Keratinocyte (primary cell): ENCODE results near the gene ZACN.

Experiments used
- CTCF ChIP-seq, 3 experiments: IDR thresholded peaks in 1 of 3; conservative IDR thresholded peaks in 1 of 3; optimal IDR thresholded peaks in 1 of 3; 2 replicates in 2 of 3; 3 replicates in 1 of 3; pipeline versions ENCODE3 to v1.5.1; 2011; ENCODE audit warnings: low read length in 3 of 3, mild to moderate bottlenecking in 3 of 3, moderate library complexity in 2 of 3, control low read depth in 1 of 3, inconsistent platforms in 1 of 3; ENCODE audit not compliant: insufficient read depth in 2 of 3; ENCODE audit errors: extremely low read depth in 1 of 3
- EZH2 ChIP-seq: IDR thresholded peaks from one replicate; pipeline ENCODE4 v1.6.1; 2012; ENCODE audit warnings: inconsistent platforms, mild to moderate bottlenecking, low read length, moderate library complexity

- TF ChIP-seq CTCF (optimal IDR thresholded peaks at IDR 0.05 in 1 of 3, IDR thresholded peaks at IDR 0.05 in 1 of 3, conservative IDR thresholded peaks at IDR 0.05 in 1 of 3; ENCODE audit: extremely low read depth in 1 of 3, insufficient read depth in 2 of 3, low read length in 3 of 3) (no peak), EZH2 (peak; percentile 87)
Observed at GRCh38 chr17:76074390-76075363, 4.3 kb upstream of the ZACN start, which contains the start of gene GALR2.
